HL-60 (cell line): ENCODE data around the gene ANO7.

Experiments used
- CTCF ChIP-seq: IDR thresholded peaks from one replicate; pipeline ENCODE4 v1.5.1; 2011; ENCODE audit warnings: low read length, control low read depth, inconsistent platforms; ENCODE audit not compliant: insufficient read depth
- GABPA ChIP-seq: IDR thresholded peaks from 2 replicates; pipeline ENCODE4 v1.6.1; 2012; ENCODE audit warnings: low read depth
- POLR2AphosphoS5 ChIP-seq: IDR thresholded peaks from 2 replicates; pipeline ENCODE4 v1.6.1; 2012; ENCODE audit warnings: low read depth
- REST ChIP-seq: IDR thresholded peaks from 2 replicates; pipeline ENCODE4 v1.6.1; 2012; ENCODE audit warnings: low read depth; ENCODE audit not compliant: insufficient replicate concordance
- SPI1 ChIP-seq: IDR thresholded peaks from 2 replicates; pipeline ENCODE4 v1.6.1; 2012; ENCODE audit warnings: low read depth, mild to moderate bottlenecking, borderline replicate concordance

DNA sequence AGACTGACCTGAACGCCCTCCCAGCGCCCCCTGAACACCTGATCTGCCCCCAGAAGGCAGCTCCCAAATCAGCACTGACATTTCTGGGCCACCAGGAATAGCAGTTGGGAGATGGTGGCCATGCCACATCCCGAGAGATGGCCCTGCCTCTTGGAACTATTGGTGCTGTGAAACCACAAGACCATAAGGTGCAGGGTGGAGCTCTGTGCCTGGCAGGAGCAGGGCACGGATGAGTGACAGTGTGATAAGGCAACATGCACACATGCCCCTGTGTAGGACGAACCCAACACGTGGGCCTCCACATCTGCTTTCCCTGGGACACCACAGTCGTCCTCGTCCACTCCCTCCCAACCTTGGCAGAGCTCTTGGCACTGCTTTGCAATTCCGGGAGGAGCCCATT, 26.9 kb downstream of the ANO7 start:
- TF ChIP-seq CTCF (no peak), POLR2AphosphoS5 (no peak), GABPA (no peak), REST (no peak), SPI1 (no peak)
